ENCODE results near the gene VKORC1L1. TPM values are rescaled to one million over a fixed set of nuclear protein-coding genes. Genes with fewer than 3 reads are reported as not detected.
"Not testable (repeated sequence)": the region's sequence is repeated elsewhere in the genome, so short reads cannot be mapped to it uniquely, and the experiment has no call there.

Gene VKORC1L1
- total RNA-seq, result 22.2 and 25.8 TPM in 2 replicates

- DNase-seq (ENCODE audit: extremely low read depth, low read depth, low spot score), result no peak
These were observed at the start of gene VKORC1L1 for GRCh38 chr7:65872776-65873581. VKORC1L1 (plus strand) TSS chr7:65873074; CDS start chr7:65873372, 298 bp downstream.

DNA sequence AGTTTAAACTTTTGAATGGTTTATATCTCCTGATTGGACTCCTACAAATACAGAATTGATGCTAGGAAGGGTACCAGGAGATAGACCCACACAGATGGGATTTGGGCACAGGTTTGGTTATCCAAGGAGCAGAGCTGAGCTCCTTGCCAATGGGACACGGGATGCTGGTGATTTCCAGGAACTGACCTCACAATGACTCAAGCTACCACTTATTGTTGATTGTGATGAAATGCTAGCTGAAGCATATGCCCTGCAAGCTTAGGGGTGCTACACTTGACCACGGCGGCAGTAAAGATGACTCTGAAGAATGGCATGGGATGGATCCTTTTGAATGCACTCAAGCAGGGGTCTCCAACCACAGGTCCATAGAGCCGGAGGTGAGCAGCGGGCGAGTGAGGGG lies 45.5 kb upstream of the VKORC1L1 start:
- no peak for DNase-seq (ENCODE audit: extremely low read depth, low read depth, low spot score)

GRCh38 chr7:65832281-65832680 lies 40.6 kb upstream of the VKORC1L1 start:
- no peak for DNase-seq (ENCODE audit: extremely low read depth, low read depth, low spot score)

GRCh38 chr7:65836684-65837083 lies 36.2 kb upstream of the VKORC1L1 start:
- not testable (repeated sequence) for DNase-seq (ENCODE audit: extremely low read depth, low read depth, low spot score)

GRCh38 chr7:65837541-65837956 lies 35.3 kb upstream of the VKORC1L1 start:
- DNase-seq (ENCODE audit: extremely low read depth, low read depth, low spot score), result not testable (repeated sequence)

DNA sequence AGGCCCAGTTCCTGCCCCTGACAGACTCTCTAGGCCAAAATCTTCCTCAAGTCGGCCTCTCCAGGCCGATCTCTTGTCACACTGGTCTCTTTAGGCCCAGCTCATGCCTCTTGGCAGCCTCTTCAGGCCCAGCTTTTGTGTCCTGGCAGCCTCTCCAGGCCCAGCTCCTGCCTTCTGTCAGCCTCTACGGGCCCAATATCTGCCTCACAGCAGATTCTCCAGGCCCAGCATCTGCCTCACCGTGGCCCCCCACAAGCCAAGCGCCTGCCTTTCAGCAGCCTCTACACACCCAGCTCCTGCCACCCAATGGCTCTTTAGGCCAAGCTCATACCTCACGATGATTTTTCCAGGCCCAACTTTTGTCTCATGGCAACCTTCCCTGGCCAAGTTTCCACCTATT lies 33.0 kb upstream of the VKORC1L1 start:
- no peak for DNase-seq (ENCODE audit: extremely low read depth, low read depth, low spot score)

DNA sequence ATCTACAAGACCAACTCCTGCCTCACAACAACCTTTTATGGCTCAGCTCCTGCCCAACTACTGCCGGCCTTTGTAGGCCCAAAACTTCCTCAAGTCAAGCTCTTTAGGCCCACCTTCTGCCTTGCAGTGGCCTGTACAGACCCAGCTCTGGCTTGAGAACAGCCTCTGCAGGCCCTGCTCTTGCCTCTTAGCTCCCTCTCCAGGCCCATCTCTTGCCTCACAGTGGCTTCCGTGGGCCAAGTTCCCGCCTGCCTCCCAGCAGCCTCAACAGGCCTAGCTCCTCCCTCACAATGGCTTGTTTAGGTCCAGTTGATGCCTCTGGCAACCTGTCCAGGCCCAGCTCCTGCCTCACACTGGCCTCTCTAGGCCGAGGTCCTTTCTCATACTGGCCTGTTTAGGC lies 32.4 kb upstream of the VKORC1L1 start:
- DNase-seq (ENCODE audit: extremely low read depth, low read depth, low spot score), result peak; percentile 29

DNA sequence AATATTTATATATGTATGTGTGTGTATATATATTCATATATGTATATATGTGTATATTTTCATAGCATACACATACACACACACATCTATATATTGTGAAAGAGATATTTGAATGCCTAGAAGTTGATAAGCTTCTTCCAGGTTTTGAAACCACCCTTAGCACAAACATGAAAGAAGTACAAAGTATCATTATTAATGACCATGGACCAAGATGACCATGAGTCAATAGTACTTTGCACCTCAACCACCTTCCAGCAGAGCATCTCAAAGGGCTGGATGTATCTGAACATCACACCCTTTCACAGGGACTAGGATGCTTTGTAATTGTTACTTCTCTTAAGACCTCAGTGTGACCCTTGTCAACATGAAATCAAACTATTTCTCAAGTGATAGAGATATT lies 29.3 kb upstream of the VKORC1L1 start:
- DNase-seq (ENCODE audit: extremely low read depth, low read depth, low spot score), result not testable (repeated sequence)

- no peak for DNase-seq (ENCODE audit: extremely low read depth, low read depth, low spot score)
These were observed 26.8 kb upstream of the VKORC1L1 start for GRCh38 chr7:65846008-65846570.

GRCh38 chr7:65853426-65853825 lies 19.4 kb upstream of the VKORC1L1 start:
- not testable (repeated sequence) for DNase-seq (ENCODE audit: extremely low read depth, low read depth, low spot score)

DNA sequence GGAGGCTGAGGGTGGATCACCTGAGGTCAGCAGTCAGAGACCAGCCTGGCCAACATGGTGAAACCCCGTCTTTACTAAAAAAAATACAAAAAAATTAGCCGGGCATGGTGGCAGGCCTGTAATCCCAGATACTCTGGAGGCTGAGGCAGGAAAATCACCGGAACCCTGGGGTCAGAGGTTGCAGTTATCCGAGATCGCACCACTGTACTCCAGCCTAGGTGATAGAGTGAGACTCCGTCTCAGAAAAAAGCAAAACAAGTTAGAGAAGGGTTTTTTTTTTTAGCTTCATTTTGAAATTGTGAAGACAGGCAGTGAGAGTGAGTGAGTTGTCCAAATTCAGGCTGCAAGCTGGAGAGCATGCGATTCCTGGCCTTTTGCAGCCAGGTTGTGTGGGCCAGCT lies 19.0 kb upstream of the VKORC1L1 start:
- DNase-seq (ENCODE audit: extremely low read depth, low read depth, low spot score), result not testable (repeated sequence)

DNA sequence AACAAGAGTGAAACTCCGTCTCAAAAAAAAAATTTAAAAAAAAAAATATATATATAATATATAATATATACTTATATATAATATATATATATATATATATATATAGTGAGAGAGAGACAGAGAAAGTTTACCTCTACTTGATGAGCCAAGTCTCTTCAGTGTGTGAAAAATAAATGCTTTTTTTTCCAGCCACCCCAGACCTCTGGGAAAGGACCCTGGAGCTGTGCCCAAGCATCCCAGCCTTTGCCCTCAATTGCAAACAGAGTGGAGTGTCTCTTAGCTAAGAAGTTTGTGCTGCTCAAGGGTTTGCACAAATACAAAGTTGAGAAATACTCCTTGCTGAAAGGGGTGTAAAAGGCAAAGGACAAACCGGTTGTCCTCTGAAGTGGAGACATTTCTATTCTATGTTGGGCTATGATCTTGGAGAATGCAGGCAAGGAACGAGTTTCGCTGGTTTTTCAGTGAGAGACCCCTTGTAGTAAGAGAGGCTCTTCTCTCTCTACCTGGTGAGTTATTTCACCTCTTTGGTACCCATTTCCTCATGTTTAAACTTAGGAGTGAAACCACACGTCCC lies 15.5 kb upstream of the VKORC1L1 start:
- DNase-seq (ENCODE audit: extremely low read depth, low read depth, low spot score), result not testable (repeated sequence)

DNA sequence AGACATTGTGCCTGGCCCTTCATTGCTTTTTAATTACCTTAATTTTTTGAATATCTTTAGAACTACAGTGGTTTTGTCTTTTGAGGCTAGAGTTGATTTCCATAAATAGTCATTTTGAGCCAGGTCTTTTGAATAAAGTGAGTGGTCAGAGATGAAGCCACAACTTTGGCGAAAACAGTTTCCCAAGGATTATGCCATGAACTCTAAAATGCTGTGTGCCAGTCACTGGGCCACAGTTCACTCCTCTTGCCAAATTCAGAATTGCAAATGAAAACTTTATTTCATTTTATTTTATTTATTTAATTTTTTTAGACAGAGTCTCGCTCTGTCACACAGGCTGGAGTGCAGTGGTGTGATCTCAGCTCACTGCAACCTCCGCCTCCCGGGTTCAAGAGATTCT lies 14.2 kb upstream of the VKORC1L1 start:
- not testable (repeated sequence) for DNase-seq (ENCODE audit: extremely low read depth, low read depth, low spot score)

GRCh38 chr7:65866244-65866643 lies 6.6 kb upstream of the VKORC1L1 start:
- DNase-seq (ENCODE audit: extremely low read depth, low read depth, low spot score), result not testable (repeated sequence)

DNA sequence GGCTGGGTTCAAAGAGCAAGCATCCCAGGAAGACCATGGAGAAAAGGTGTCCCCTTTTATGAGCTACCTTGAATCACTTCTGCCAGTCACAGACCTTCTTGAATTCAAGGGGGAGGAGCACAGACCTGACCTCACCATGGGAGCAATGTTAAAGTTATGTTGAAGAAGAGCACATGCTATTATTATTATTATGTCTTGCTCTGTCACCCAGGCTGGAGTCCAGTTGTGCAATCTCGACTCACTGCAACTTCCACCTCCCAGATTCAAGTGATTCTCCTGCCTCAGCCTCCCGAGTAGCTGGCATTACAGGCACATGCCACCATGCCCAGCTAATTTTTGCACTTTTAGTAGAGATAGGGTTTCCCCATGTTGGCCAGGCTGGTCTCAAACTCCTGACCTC lies 5.2 kb upstream of the VKORC1L1 start:
- not testable (repeated sequence) for DNase-seq (ENCODE audit: extremely low read depth, low read depth, low spot score)

GRCh38 chr7:65869312-65869711 lies 3.6 kb upstream of the VKORC1L1 start:
- not testable (repeated sequence) for DNase-seq (ENCODE audit: extremely low read depth, low read depth, low spot score)

DNA sequence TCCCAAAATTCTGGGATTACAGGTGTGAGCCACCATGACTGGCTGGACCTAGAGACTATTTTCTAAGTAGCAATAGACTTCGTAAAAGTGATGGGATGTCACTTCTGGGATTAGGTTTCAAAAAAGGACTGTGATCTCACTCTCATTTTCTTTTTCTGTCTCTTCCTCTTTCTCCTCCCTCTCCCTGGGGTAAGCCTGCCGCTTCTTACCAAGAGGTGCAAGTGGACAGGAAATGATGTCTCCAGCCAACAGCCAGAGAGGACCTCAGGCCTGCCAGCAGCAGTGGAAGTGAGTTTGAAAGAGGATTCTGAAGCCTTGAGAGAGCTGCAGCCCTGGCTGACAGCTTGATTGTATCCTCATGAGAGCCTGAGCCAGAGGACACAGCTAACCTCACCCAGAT lies 1.4 kb upstream of the VKORC1L1 start:
- not testable (repeated sequence) for DNase-seq (ENCODE audit: extremely low read depth, low read depth, low spot score)

- not testable (repeated sequence) for DNase-seq (ENCODE audit: extremely low read depth, low read depth, low spot score)
These were observed 814 bp downstream of the VKORC1L1 start for GRCh38 chr7:65873582-65874193.

- not testable (repeated sequence) for DNase-seq (ENCODE audit: extremely low read depth, low read depth, low spot score)
These were observed 2.8 kb downstream of the VKORC1L1 start for GRCh38 chr7:65875715-65876114.

GRCh38 chr7:65879292-65880153 lies 6.6 kb downstream of the VKORC1L1 start:
- not testable (repeated sequence) for DNase-seq (ENCODE audit: extremely low read depth, low read depth, low spot score)

All from glomerular endothelial cell (primary cell).